ENCODE results near the gene OPALIN. TPM values are rescaled to one million over a fixed set of nuclear protein-coding genes. Genes with fewer than 3 reads are reported as not detected.
"Not testable (repeated sequence)": the region's sequence is repeated elsewhere in the genome, so short reads cannot be mapped to it uniquely, and the experiment has no call there.

The OPALIN gene
- total RNA-seq, 4 donors from 2014 or later: not detected

- no peak for DNase-seq (ENCODE audit: low spot score)
- ATAC-seq (ENCODE audit: low FRiP score): no peak
- TF ChIP-seq CTCF (IDR thresholded peaks at IDR 0.05): no peak
Measured at GRCh38 chr10:96317067-96317833, 41.6 kb downstream of the OPALIN start.

GRCh38 chr10:96313344-96313743 is 45.5 kb downstream of the OPALIN start:
- TF ChIP-seq CTCF (IDR thresholded peaks at IDR 0.05): no peak
- ATAC-seq (ENCODE audit: low FRiP score) (no peak), DNase-seq (ENCODE audit: low spot score) (no peak)

- no peak for ATAC-seq (ENCODE audit: low FRiP score)
- TF ChIP-seq CTCF (IDR thresholded peaks at IDR 0.05): no peak
- DNase-seq (ENCODE audit: low spot score): no peak
Measured at GRCh38 chr10:96311180-96311715, 47.6 kb downstream of the OPALIN start.

GRCh38 chr10:96310321-96310669 is 48.5 kb downstream of the OPALIN start:
- no peak for DNase-seq (ENCODE audit: low spot score)
- no peak for TF ChIP-seq CTCF (IDR thresholded peaks at IDR 0.05)
- no peak for ATAC-seq (ENCODE audit: low FRiP score)

- no peak for TF ChIP-seq CTCF (IDR thresholded peaks at IDR 0.05)
- no peak for DNase-seq (ENCODE audit: low spot score)
- ATAC-seq (ENCODE audit: low FRiP score): no peak
Measured at GRCh38 chr10:96309628-96310320, 49.0 kb downstream of the OPALIN start.

- DNase-seq (ENCODE audit: low spot score); ATAC-seq (ENCODE audit: low FRiP score): not testable (repeated sequence)
Measured at GRCh38 chr10:96308854-96309253, 49.9 kb downstream of the OPALIN start.

- ATAC-seq (ENCODE audit: low FRiP score): no peak
- DNase-seq (ENCODE audit: low spot score): no peak
- no peak for TF ChIP-seq CTCF (IDR thresholded peaks at IDR 0.05)
Measured at GRCh38 chr10:96306516-96306915, 52.3 kb downstream of the OPALIN start.
